ENCODE measurements around the gene GSTO2. TPM values are rescaled to one million over a fixed set of nuclear protein-coding genes. Genes with fewer than 3 reads are reported as not detected.

GSTO2 gene
- polyA plus RNA-seq, 3 donors = 27.7 to 43.2 (median 32.9) TPM

DNA sequence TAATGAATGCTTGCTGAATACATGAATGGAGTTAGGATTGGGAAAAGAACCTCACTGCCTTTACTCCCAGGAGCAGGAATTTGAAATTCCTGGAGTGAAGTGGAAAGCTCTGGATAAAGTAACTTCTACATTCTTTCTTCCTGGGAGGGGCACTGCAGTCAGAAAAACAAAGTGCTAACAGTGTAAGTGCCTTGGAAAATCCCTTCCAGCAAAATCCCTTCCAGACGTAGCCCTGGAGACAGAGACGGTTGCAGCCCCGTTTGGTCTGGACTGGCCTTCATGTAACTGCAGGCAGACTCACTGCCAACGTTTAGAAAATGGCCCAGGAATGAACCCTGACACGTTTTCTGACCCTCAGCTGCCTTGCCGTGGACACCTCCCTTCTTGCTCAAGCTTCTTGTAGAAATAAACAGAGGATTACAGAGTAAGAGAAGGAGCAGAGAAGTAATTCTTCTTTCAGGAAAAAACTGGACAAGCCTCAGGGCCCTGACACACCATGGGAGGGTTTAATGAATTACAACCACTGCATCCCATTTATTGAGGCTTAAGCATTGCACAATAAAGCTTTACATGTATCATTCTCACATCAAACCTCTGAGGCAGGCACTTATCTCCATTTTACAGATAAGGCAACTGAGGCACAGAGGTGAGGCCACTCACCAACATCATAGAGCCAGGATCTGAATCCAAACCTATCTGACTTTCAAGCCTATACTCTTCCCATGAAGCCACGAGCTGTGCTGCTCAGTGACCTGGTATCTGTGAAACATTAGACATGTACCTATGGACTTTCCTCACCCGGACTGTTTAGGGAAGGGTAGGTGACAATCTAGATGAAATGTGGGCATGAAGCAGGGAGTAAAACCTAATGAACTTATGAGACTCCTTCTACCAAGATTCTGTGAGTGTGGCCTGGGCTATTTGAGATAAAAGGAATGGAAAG is 61.5 kb downstream of the GSTO2 start:
- no peak for DNase-seq (ENCODE audit: extremely low read depth in 1 of 11, low read depth in 9 of 11, low spot score in 4 of 11)

DNA sequence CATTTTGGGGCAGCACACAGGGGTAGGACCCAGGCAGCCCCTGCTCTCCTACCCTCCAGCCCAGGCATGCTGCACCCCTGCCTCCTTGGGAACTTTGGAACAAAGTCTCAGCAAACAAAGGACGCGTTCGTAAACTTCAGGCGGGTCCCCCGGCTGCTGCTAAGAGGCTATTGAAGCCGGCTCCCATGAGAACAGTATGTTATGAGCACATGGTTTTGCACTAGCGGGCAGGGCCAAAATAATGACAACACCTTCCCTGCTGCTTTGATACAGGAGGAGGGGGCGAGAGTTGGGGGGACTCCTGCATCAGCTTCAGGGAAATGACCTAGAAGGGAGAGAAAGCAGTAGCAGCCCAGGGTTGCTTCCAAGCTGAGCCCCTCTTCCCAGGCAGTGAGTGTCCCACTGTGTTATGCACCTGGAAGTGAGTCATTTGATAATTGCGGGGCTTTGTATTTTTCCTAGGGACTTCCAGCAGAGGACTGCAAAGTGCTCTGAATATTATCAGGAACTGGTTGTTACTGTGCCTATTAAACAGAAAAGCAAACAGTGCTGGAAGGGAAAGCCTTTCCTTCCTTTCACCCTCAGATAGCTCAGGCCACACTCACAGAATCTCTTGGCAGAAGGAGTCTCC is 62.3 kb downstream of the GSTO2 start:
- DNase-seq (ENCODE audit: extremely low read depth in 1 of 11, low read depth in 9 of 11, low spot score in 4 of 11) = no peak

DNA sequence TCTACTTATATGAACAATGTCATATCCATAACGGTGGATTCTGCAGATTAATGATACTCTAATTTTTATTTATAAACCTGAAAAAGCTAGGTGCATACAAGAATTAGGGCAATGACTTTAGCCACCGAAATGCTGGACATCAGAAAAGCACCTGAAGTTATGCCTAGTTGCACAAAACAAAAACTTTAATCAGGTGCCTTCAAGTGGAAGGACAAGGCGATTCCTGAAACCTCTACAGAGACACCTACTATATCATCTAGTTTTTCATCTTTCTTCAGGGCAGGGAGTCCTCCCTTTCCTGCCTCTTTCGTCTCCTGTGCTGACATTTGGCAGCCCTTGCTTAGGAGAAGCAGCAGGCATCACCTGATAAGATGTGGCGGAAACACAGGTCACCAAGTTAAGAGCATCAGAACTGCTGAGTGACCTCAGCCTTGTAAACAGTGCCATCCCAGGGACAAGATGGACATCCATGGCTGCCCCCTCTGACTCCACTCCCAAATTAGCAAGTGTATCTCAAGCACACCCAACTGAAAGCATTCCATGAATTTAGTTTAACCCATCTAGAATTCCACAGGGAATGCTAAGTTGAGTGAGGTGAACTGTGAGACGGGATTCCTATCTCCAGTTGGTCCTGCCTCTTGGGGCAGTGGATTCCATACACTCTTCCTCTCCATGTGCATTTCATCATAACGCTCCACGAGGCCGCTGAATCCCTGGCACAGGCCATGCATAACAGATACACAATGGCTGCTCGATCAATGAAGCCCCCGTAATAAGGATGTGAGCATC is 63.5 kb downstream of the GSTO2 start:
- no peak for DNase-seq (ENCODE audit: extremely low read depth in 1 of 11, low read depth in 9 of 11, low spot score in 4 of 11)

DNA sequence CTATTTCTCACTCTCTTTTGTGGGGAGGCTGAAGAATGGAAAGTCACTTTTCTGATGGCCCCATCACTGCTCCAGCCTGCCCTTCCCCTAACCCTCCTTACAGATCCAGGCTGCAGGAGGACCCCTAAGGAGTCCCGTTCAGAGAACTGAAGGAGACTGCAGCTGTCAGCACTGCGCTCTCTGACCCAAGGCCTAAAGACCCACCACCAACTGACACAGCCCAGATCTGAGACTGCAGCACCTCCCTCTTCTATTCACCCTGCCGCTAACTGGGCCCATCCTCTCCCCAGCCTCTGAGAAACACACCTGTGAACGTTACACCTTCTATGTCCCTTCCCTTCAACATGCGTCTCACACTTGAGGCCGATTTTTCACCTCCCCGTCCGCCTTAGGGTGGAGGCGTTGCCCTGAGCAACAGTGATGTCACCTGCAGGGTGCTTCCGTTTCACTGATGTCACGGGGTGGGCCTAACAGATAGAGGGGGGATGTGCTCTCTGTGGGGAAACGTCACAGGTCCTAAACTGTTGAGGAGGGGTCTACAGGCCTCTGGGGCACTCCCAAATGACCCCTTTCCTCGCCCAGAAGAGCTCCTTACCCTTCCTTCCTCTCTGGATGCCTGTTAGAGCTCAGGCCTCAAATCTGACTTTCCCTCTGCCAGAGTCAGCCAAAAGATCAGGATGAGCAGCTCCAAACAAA is 64.2 kb downstream of the GSTO2 start:
- DNase-seq (ENCODE audit: extremely low read depth in 1 of 11, low read depth in 9 of 11, low spot score in 4 of 11) = no peak

DNA sequence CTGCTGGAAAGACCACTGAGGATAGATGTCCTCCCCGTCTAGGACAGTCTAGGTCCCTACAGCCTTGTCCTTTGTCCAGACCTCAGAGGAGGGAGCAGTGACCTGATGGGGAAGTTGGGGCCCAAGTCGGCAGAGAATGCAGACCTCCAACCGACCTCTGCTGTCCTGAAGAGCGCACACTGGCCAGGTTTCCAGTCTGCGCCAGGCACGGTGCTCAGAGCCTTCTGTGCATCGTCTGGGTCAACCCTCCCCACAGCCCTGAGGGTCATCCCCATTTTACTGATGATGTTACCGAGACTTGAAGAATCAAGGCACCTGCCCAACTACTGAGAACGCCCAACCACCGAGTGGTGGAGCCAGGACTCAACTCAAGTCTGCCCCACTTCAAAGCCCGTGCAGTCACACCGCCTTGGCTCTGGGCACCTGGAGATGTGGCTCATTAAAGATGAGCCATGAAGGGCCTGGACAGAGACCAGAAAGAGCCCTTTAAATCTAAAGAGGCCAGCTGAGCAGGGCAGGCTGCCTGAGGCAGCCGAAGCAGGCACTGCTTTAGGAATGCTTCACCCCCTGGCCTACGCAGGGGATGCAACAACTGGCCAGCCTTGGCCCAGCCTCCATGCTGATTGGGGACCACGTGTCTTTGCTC is 64.9 kb downstream of the GSTO2 start:
- DNase-seq (ENCODE audit: extremely low read depth in 1 of 11, low read depth in 9 of 11, low spot score in 4 of 11) = no peak

DNA sequence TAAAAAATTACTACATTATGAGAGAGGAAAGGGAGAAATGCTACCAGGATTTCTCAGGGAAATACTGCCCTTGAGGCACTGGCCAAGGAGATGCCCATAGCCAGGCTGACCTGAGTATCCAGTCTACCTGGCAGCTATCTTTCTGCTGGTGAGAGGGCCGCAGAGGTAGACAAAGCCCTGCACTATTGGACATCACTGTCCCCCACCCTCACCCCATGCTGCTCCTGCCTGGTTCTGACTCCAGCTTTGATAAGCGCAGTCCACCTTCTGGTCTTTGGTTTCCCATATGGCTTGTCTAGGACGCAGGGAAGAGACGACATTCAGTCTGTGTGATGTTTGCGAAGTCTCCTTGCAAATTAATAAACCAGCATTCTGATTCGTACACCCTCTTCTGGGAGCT is 65.6 kb downstream of the GSTO2 start:
- DNase-seq (ENCODE audit: extremely low read depth in 1 of 11, low read depth in 9 of 11, low spot score in 4 of 11) = no peak

DNA sequence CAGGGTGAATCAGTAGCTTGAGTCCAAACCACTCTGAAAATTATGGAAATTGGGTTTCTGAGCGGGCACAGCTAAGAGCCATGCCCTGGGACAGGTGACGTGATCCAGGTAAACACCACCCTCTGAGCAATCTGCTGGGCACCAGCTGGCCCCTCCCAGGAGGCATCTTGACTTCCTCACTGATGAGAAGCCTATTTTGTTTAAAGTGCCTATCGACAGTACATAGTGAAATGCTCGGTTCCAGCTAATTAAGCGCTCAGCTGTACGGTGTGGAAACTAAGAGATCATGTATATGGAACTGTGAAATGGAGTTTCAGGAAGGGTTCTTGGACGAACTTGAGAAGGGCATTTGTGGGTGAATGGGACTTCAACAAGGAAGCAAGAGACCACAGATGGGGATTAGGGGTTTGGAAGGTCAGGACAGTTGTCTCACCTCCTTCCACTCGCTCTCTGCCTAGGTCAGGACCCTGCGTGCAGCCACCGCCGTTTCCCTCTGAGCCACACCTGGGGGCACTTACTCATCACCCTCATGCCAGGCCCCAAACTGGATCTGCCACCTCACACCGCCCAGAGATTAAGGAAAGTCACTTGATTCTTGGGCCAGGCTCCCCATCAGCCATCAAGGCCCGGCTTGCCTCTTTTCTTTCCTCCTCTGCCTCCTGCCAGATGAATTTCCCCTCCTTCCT is 66.1 kb downstream of the GSTO2 start:
- DNase-seq (ENCODE audit: extremely low read depth in 1 of 11, low read depth in 9 of 11, low spot score in 4 of 11) = no peak

DNA sequence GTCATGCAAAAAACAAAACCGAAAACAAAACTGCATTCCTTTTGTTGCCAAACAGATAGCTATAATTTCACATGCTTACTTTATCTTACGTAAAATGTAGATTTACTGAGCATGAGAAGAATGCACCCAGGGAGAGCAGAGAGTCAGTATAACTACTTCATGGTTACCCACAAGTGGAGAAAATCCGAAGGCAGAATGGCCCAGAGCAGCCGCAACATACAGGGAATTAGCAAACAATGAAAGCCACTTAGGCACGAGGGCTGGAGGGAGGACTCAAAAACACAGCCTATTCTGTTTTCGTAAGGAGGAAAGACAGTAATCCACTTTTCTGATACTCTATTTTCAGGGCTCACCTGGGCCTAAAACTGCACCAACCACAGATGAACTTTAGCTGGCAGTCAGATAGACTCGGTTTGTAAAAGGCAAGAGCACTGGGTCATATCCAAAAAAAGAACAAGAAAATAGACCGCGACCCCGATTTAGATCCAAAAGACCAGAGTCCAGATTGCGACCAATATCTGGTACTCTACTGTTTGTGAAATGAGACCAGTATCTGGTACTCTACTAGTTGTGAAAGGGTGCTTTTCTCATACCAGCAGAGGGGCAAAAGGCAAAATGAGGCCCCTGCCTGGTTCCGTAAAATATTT is 68.0 kb downstream of the GSTO2 start:
- no peak for DNase-seq (ENCODE audit: extremely low read depth in 1 of 11, low read depth in 9 of 11, low spot score in 4 of 11)

DNA sequence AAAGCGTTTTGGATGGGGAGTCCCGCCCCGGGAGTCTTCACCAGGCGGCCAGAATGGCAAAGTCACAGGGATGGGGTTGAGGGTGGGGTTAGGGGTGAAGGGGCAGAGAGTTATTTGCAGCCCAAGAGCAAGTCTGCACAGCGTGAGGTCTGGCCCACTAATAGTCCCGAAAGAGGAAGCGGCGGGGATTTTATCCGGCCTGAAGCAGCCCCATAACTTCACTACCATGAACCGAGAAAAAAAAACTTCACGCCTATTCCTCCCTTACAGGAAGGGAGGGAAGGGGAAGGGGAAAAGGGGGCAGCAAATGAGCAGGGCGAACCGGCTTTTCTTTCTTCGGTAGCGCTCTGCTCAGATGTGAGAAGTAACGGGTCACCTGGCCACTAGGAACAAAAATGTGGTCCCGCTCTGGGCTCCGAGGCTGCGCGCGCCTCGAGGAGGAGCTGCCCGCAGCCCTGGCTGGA is 68.6 kb downstream of the GSTO2 start:
- DNase-seq (ENCODE audit: extremely low read depth in 1 of 11, low read depth in 9 of 11, low spot score in 4 of 11) = no peak

DNA sequence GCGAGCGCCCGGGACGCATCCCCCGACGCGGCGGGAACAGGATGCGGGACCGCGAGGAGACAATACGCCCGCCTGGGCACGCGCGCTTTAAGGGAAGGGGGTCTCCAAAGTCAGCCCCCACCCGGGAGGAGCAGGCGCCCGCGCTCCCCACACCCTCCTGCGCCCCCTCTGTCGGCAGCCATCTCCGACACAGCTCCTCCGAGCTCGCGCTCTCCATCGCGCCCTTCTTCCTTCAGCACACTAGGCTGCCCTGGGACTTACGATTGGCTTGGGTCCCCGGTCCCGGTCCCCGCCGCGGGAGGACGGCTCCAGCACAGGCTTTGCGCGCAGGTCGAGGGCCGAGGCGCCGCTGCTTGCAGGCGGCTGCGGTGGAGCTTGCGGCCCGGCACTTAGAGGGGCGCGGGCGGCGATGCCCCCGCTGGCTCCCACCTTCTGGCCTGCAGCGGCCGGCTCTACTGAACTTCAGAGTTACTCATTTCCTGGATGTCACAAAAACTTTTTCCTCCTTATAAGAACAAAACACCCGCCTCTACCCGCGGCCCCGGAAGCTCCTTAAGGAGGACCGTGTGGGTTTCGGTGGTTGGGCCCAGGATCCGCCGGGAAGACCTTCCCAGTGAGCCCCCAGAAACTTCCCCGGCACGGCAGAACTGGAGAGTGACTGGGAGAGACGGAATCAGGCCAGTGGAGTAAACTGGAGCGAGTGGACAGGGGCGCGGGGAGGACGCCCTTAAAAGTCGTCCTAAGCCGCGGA is 69.2 kb downstream of the GSTO2 start, which contains the start of gene ITPRIP:
TSS of gene ITPRIP (minus strand) at position 481 of the 751 bp plus-strand sequence. CDS start 22,414 bp downstream, outside the sequence.
- peak in 5 of 11 donors; percentile 62 to 77 (median 72) for DNase-seq (ENCODE audit: extremely low read depth in 1 of 11, low read depth in 9 of 11, low spot score in 4 of 11)

DNA sequence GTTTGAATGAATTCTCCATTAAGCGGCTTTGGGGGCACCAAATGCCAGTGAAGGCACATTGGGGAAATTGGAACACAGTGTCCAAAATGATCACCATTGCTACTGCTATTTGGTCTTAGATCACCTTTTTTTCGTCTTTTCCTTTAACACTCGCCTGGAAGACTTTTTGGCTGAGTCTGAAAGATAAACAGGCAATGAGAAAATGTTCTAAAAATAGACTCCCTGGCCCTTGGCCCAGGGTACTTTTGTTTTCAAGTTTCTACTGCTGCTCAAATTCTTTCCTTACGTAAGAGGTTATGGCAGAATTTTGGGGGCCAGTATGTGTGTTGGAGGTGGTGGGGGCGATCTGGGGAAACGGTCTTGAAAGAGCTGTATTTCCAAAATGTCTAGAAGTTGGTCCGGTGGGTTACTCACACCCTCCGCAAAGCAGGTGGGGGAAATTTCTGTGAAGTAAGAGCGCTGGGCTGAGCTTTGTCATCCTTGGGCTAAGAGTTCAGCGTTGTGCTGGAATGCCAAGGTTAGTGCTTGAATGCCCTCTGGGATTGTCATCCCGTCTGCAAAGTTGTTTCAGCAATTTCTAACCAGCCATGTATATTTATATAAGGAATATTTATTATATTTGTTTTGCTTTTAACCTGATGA is 70.6 kb downstream of the GSTO2 start:
- DNase-seq (ENCODE audit: extremely low read depth in 1 of 11, low read depth in 9 of 11, low spot score in 4 of 11) = peak in 4 of 11 donors; percentile 64 to 72 (median 67)

DNA sequence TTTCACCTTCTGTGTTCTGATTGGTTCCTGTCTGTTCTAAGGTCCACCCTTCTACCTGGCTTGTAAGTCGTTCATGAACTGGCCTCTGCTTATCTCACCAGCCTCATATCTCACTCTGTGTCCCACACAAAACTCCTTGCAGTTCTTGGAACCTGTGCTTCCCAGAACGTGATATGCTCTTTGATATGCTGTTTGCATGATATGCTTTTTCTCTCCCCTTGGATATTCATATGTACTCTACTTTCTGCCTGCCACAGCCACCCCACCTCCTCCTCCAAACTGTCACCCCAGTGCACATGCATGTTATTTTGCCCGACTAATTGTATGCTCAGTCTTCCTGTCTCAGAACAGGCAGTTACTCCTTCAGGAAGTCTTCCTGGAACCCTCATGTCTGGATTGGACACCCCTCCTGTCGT is 71.1 kb downstream of the GSTO2 start:
- DNase-seq (ENCODE audit: extremely low read depth in 1 of 11, low read depth in 9 of 11, low spot score in 4 of 11) = no peak

DNA sequence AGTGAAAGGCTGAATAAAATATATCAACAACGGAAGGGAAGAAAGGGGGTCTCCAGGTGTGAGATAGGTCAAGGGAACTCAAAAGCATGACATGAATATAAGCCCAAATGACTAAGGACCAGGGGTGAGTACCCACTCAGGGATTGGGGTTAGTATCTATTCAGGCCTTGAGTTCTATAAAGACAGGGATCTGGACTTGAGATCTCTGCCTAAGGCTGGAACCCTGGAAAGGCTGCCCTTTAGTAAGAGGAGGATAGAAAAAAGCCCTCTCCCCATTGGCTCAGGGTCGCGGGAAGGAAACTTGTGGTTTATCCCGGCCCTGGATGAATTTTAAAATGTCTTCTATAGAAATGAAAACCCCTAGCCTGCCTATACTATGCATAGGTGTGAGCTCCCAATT is 71.7 kb downstream of the GSTO2 start:
- DNase-seq (ENCODE audit: extremely low read depth in 1 of 11, low read depth in 9 of 11, low spot score in 4 of 11) = no peak

DNA sequence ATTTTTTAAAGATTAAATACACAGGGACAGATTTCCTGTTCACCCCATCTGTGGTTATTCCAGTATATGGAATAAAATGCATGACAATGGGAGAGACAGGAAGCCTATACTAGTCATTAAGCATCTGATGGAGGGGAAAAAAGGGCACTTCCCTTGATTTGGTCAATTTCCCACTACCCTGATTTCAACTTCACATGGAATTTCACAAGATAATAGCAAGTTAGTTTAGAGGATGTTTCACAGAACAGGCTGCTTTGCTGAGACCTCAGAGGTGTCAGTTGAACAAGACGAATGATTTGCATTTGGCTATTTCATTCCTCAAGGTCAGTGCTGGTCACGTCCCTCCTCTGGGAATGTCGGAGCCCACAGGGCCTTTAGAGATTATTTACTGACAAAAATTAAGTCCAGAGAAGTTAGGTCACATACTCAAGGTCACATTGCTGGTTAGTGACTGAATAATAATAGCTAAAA is 74.0 kb downstream of the GSTO2 start:
- DNase-seq (ENCODE audit: extremely low read depth in 1 of 11, low read depth in 9 of 11, low spot score in 4 of 11) = no peak

DNA sequence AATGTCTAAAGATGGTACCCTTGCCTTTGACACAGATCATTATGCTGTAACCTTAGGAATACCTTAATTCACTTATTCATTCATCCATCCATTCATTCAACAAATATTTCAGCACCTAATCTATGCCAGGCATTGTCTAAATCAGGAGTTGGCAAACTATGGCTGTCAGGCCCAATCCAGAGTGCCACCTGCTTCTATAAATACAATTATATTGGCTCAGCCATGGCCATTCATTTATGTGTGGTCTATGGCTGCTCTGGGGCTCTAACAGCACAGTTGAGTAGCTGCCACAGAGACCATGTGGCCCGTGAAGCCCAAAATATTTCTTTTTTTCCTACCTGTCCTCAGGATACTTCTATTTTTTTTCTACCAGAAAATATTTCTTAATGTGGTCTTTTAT is 75.2 kb downstream of the GSTO2 start:
- DNase-seq (ENCODE audit: extremely low read depth in 1 of 11, low read depth in 9 of 11, low spot score in 4 of 11) = no peak

DNA sequence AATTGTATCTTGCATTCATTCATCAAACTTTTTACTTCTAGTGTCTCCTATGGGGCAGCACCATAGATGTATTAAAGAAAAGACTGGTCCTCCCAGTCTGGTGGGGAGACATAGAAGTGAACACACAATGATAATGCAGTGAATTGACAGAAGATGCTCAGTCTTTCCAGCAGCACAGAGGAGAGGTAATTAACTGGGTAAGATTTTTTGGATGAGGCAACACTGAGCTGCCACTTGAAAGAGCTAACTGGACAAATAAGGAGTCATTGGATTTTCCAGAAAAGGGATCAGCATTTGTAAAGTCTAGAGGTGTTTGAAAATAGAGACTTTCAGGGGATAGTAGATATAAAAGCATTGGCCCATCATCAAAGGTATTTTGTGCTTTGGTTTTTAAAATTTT is 76.5 kb downstream of the GSTO2 start:
- DNase-seq (ENCODE audit: extremely low read depth in 1 of 11, low read depth in 9 of 11, low spot score in 4 of 11) = no peak
